Neural cell (in vitro differentiated cells): ENCODE measurements around the gene CBFA2T2. TPM values are rescaled to one million over a fixed set of nuclear protein-coding genes. Genes with fewer than 3 reads are reported as not detected.

Source experiments
- H2AFZ ChIP-seq: fragments of 200-600, 300-800 bp; sonication (generic), shearing (Covaris generic); 2 replicates; pipeline ENCODE4 v1.6.0; 2014; ENCODE audit warnings: low read depth, mild to moderate bottlenecking, antibody characterized with exemption, low read length, moderate library complexity
- H3F3A ChIP-seq: fragments of 200-600 bp; shearing (Covaris generic); 2 replicates; pipeline ENCODE4 v1.6.1; 2016; ENCODE audit warnings: mild to moderate bottlenecking, moderate library complexity, mixed read lengths, antibody characterized with exemption, low read length; ENCODE audit not compliant: insufficient read depth, poor library complexity, severe bottlenecking
- H3K27ac ChIP-seq: fragments of 200-600, 300-800 bp; sonication (generic), shearing (Covaris generic); 2 replicates; pipeline ENCODE4 v1.5.1; 2014; ENCODE audit warnings: mild to moderate bottlenecking, low read length, moderate library complexity
- H3K27me3 ChIP-seq: fragments of 300-800, 200-600 bp; sonication (generic), shearing (Covaris generic); 2 replicates; pipeline ENCODE4 v1.6.0; 2014; ENCODE audit warnings: mild to moderate bottlenecking, low read depth, low read length, moderate library complexity; ENCODE audit not compliant: insufficient read depth
- H3K36me3 ChIP-seq: fragments of 300-800, 200-600 bp; sonication (generic), shearing (Covaris generic); 2 replicates; pipeline ENCODE4 v1.5.1; 2014; ENCODE audit warnings: mild to moderate bottlenecking, antibody characterized with exemption, low read length, moderate library complexity; ENCODE audit not compliant: insufficient read depth
- H3K4me2 ChIP-seq: fragments of 300-800, 200-600 bp; sonication (generic), shearing (Covaris generic); 2 replicates; pipeline ENCODE4 v1.6.0; 2014; ENCODE audit warnings: mild to moderate bottlenecking, low read length
- H3K4me3 ChIP-seq: fragments of 300-800, 200-600 bp; sonication (generic), shearing (Covaris generic); 2 replicates; pipeline ENCODE4 v1.5.1; 2014; ENCODE audit warnings: mild to moderate bottlenecking, low read length, moderate library complexity
- H3K79me2 ChIP-seq: fragments of 200-600 bp; shearing (Covaris generic); replicated peaks from 2 replicates; pipeline ENCODE4 v1.6.0; 2014; ENCODE audit warnings: mild to moderate bottlenecking, low read length, moderate library complexity; ENCODE audit not compliant: insufficient read depth
- H3K9ac ChIP-seq: fragments of 300-800, 200-600 bp; sonication (generic), shearing (Covaris generic); 2 replicates; pipeline ENCODE4 v1.6.1; 2016; ENCODE audit warnings: mild to moderate bottlenecking, low read length, mixed read lengths
- H3K9me2 ChIP-seq: fragments of 200-600 bp; shearing (Covaris generic); 2 replicates; pipeline ENCODE4 v1.6.1; 2016; ENCODE audit warnings: mild to moderate bottlenecking, low read length, mixed read lengths; ENCODE audit not compliant: insufficient read depth
- H3K9me3 ChIP-seq: fragments of 200-600, 300-800 bp; sonication (generic), shearing (Covaris generic); 2 replicates; pipeline ENCODE4 v1.6.1; 2016; ENCODE audit warnings: mild to moderate bottlenecking, mixed run types, low read length, moderate library complexity, mixed read lengths
- H4K20me1 ChIP-seq: fragments of 200-600 bp; shearing (Covaris generic); 2 replicates; pipeline ENCODE4 v1.6.1; 2016; ENCODE audit warnings: mild to moderate bottlenecking, mixed run types; ENCODE audit not compliant: insufficient read depth
- CTCF ChIP-seq: fragments of 450-650 bp; IDR thresholded peaks from 2 replicates; pipeline ENCODE4 v1.5.1; 2014; ENCODE audit warnings: antibody characterized with exemption, mild to moderate bottlenecking, moderate library complexity; ENCODE audit not compliant: poor library complexity, severe bottlenecking
- EP300 ChIP-seq: fragments of 450-650 bp; conservative IDR thresholded peaks from 2 replicates; pipeline ENCODE4 v1.6.1; 2014; ENCODE audit warnings: antibody characterized with exemption, mild to moderate bottlenecking, moderate library complexity; ENCODE audit not compliant: poor library complexity, severe bottlenecking
- EZH2 ChIP-seq: fragments of 200-600, 300-800 bp; shearing (Covaris generic), sonication (generic); IDR thresholded peaks from 2 replicates; pipeline ENCODE4 v1.6.1; 2014; ENCODE audit warnings: antibody characterized with exemption, low read length, borderline replicate concordance, mild to moderate bottlenecking; ENCODE audit not compliant: insufficient read depth, poor library complexity, severe bottlenecking
- MXI1 ChIP-seq: fragments of 450-650 bp; conservative IDR thresholded peaks from 2 replicates; pipeline ENCODE4 v1.6.1; 2014; ENCODE audit warnings: antibody characterized with exemption, mild to moderate bottlenecking; ENCODE audit not compliant: poor library complexity, severe bottlenecking
- POLR2AphosphoS5 ChIP-seq: IDR thresholded peaks from 2 replicates; pipeline ENCODE4 v1.6.1; 2012
- RAD21 ChIP-seq: fragments of 450-650 bp; conservative IDR thresholded peaks from 2 replicates; pipeline ENCODE4 v1.6.1; 2014; ENCODE audit warnings: antibody characterized with exemption, mild to moderate bottlenecking, moderate library complexity
- REST ChIP-seq: IDR thresholded peaks from 2 replicates; pipeline ENCODE4 v1.6.1; 2012; ENCODE audit warnings: borderline replicate concordance
- SMC3 ChIP-seq: fragments of 450-650 bp; conservative IDR thresholded peaks from 2 replicates; pipeline ENCODE4 v1.6.1; 2014; ENCODE audit warnings: antibody characterized with exemption, mild to moderate bottlenecking, moderate library complexity; ENCODE audit not compliant: poor library complexity
- TAF1 ChIP-seq: IDR thresholded peaks from 2 replicates; pipeline ENCODE4 v1.6.1; 2012; ENCODE audit warnings: low read depth
- polyA plus RNA-seq: library from polyadenylated mRNA; depleted of rRNA; stranded (reverse); fragments of >200 nt; gene quantifications from 2 replicates; pipeline ENCODE4 v1.2.3, GENCODE V29; 2014

Gene CBFA2T2
- polyA plus RNA-seq, 1 donor from 2014 or later, result 15.9 TPM

GRCh38 chr20:33645072-33645358, 155.1 kb downstream of the CBFA2T2 start:
- Histone ChIP-seq H3K27me3 (no peaks in the 10 kb centered on the region), H3K9me3 (no peaks in the 10 kb centered on the region), H3K36me3 (peaks cover 6% of the 10 kb centered on the region), H3F3A (no peaks in the 10 kb centered on the region), H3K4me2 (no peak overlapping the region), H2AFZ (no peak overlapping the region), H3K9ac (no peak overlapping the region), H3K79me2 (no peaks in the 10 kb centered on the region), H3K27ac (no peak overlapping the region), H3K4me3 (no peak overlapping the region), H3K9me2 (no peaks in the 10 kb centered on the region), H4K20me1 (no peaks in the 10 kb centered on the region)
- TF ChIP-seq EP300, result no peak
- TF ChIP-seq REST, result no peak
- TF ChIP-seq CTCF, result no peak
- no peak for TF ChIP-seq TAF1
- no peak for TF ChIP-seq SMC3

- peaks cover 6% of the 10 kb centered on the region for H3K36me3 ChIP-seq
- no peaks in the 10 kb centered on the region for H3K79me2 ChIP-seq
- no peak overlapping the region for H3K4me2 ChIP-seq
- no peaks in the 10 kb centered on the region for H3K9me2 ChIP-seq
- no peak for TF ChIP-seq POLR2AphosphoS5
- no peak overlapping the region for H3K27ac ChIP-seq
- H2AFZ ChIP-seq, result no peak overlapping the region
- H4K20me1 ChIP-seq, result no peaks in the 10 kb centered on the region
- H3K4me3 ChIP-seq, result no peak overlapping the region
- no peaks in the 10 kb centered on the region for H3K27me3 ChIP-seq
- no peaks in the 10 kb centered on the region for H3F3A ChIP-seq
- H3K9me3 ChIP-seq, result no peaks in the 10 kb centered on the region
- H3K9ac ChIP-seq, result no peak overlapping the region
Measured at GRCh38 chr20:33645396-33645795, 155.5 kb downstream of the CBFA2T2 start.

GRCh38 chr20:33646191-33646590, 156.3 kb downstream of the CBFA2T2 start:
- no peaks in the 10 kb centered on the region for H3K9me3 ChIP-seq
- no peak overlapping the region for H3K4me2 ChIP-seq
- no peak overlapping the region for H3K9ac ChIP-seq
- H2AFZ ChIP-seq, result no peak overlapping the region
- H3K27ac ChIP-seq, result no peak overlapping the region
- H3K4me3 ChIP-seq, result no peak overlapping the region
- TF ChIP-seq CTCF, result no peak
- no peak for TF ChIP-seq EZH2
- no peak for TF ChIP-seq TAF1
- no peak for TF ChIP-seq REST
- TF ChIP-seq SMC3, result no peak
- TF ChIP-seq EP300, result no peak
- TF ChIP-seq MXI1, result no peak
- no peak for TF ChIP-seq POLR2AphosphoS5
- TF ChIP-seq RAD21, result no peak
- H3F3A ChIP-seq, result no peaks in the 10 kb centered on the region
- H3K9me2 ChIP-seq, result no peaks in the 10 kb centered on the region
- H4K20me1 ChIP-seq, result no peaks in the 10 kb centered on the region
- H3K36me3 ChIP-seq, result peaks cover 6% of the 10 kb centered on the region
- H3K79me2 ChIP-seq, result no peaks in the 10 kb centered on the region
- no peaks in the 10 kb centered on the region for H3K27me3 ChIP-seq
